Caco-2 (cell line): Measurements from ENCODE around the gene RFNG. TPM values are rescaled to one million over a fixed set of nuclear protein-coding genes. Genes with fewer than 3 reads are reported as not detected.
A peak's percentile ranks its signal among the peaks of the same experiment; 100 is the strongest.

Source experiments
- BruUV-seq: library from RNA; stranded (reverse); fragments of 400-500 nt; replicated peaks from 2 replicates; lab custom pipeline; 2021; lab: Mats Ljungman, UMichigan
- CTCF ChIA-PET: fragments of 300-600 bp; sonication (Branson Sonifier 250); formaldehyde crosslinking; loops from one replicate; lab custom pipeline; 2022; ENCODE audit warnings: antibody characterized with exemption; lab: Charles Lee
- POLR2A ChIA-PET: fragments of 300-600 bp; sonication (Branson Sonifier 250); formaldehyde crosslinking; loops from one replicate; lab custom pipeline; 2022; ENCODE audit warnings: antibody characterized with exemption; lab: Charles Lee
- DNase-seq, 2 experiments: peaks; one replicate each; pipeline versions ENCODE4 v3.0.0 to v3.0.0-alpha.2; 2020 to 2022
- H3K27me3 ChIP-seq: replicated peaks from 2 replicates; pipeline ENCODE4 v1.6.0; 2011; ENCODE audit warnings: low read length; ENCODE audit not compliant: control insufficient read depth, insufficient read depth
- H3K36me3 ChIP-seq: 2 replicates; pipeline ENCODE4 v1.5.1; 2011; ENCODE audit warnings: low read length; ENCODE audit not compliant: control insufficient read depth, insufficient read depth
- H3K4me1 ChIP-seq: fragments of 250-450 bp; sonication (Bioruptor Pico); 2 replicates; pipeline ENCODE4 v1.5.1; 2020; ENCODE audit warnings: mild to moderate bottlenecking
- H3K4me3 ChIP-seq: 2 replicates; pipeline ENCODE4 v1.5.1; 2011; ENCODE audit warnings: low read depth, mild to moderate bottlenecking, control low read depth, low read length
- H3K9me3 ChIP-seq: fragments of 250-450 bp; sonication (Bioruptor Pico); 2 replicates; pipeline ENCODE4 v1.5.1; 2020; ENCODE audit warnings: mild to moderate bottlenecking, moderate library complexity
- H3K27ac Mint-ChIP-seq: one replicate; pipeline ENCODE4 v1.8.0; 2022; ENCODE audit warnings: mixed read lengths; ENCODE audit not compliant: unreplicated experiment
- H3K27me3 Mint-ChIP-seq: one replicate; pipeline ENCODE4 v1.8.0; 2022; ENCODE audit warnings: mixed read lengths; ENCODE audit not compliant: insufficient read depth, unreplicated experiment
- H3K36me3 Mint-ChIP-seq: one replicate; pipeline ENCODE4 v1.8.0; 2022; ENCODE audit warnings: mild to moderate bottlenecking, mixed read lengths; ENCODE audit not compliant: insufficient read depth, unreplicated experiment
- H3K4me1 Mint-ChIP-seq: one replicate; pipeline ENCODE4 v1.8.0; 2022; ENCODE audit warnings: low read depth, mixed read lengths; ENCODE audit not compliant: unreplicated experiment
- H3K4me3 Mint-ChIP-seq: one replicate; pipeline ENCODE4 v1.8.0; 2022; ENCODE audit warnings: mild to moderate bottlenecking, moderate library complexity, mixed read lengths; ENCODE audit not compliant: unreplicated experiment
- H3K9me3 Mint-ChIP-seq: one replicate; pipeline ENCODE4 v1.8.0; 2022; ENCODE audit warnings: mixed read lengths; ENCODE audit not compliant: unreplicated experiment
- intact Hi-C: fragments of 100-400 bp; cut with micrococcal nuclease; formaldehyde crosslinking; loops from one replicate; pipeline ENCODE4 v1.10.0; 2022; ENCODE audit not compliant: unreplicated experiment
- total RNA-seq: library from RNA; stranded (reverse); gene quantifications from 2 replicates; pipeline ENCODE4 v1.2.3, GENCODE V29; 2022
- TF ChIP-seq, protein P1 (sequence below), 2 experiments: fragments of 200-600 bp in 1 of 2; IDR thresholded peaks; 1 replicate in 1 of 2; 2 replicates in 1 of 2; pipeline versions ENCODE4 v1.5.1 to v1.8.0; 2011 to 2022; ENCODE audit warnings: antibody characterized with exemption in 1 of 2, control low read depth in 1 of 2, inconsistent platforms in 1 of 2, low read depth in 1 of 2, low read length in 1 of 2, mild to moderate bottlenecking in 1 of 2, moderate library complexity in 1 of 2; ENCODE audit not compliant: insufficient read depth in 1 of 2, severe bottlenecking in 1 of 2, unreplicated experiment in 1 of 2

The RFNG gene
- total RNA-seq, 1 experiment from 2014 or later, result 35.5 TPM

GRCh38 chr17:82021107-82021899 lies 30.3 kb downstream of the RFNG start:
- peak overlapping the region; percentile 85 for H3K4me3 ChIP-seq
- intact Hi-C loops, result loop anchor here (1.0 to 5.0 kb wide), 3 partner anchors 60 to 149 kb away; partner anchors contain the start of genes ARHGDIA, MAFG and NOTUM
- no TSS peak for BruUV-seq
- H3K9me3 Mint-ChIP-seq, result no peaks in the 10 kb centered on the region
- H3K27me3 Mint-ChIP-seq, result no peaks in the 10 kb centered on the region
- peaks cover 15% of the 10 kb centered on the region for H3K4me1 ChIP-seq
- peak overlapping the region; percentile 83 for H3K4me3 Mint-ChIP-seq
- POLR2A ChIA-PET, result interaction anchor here (2.1 to 2.9 kb wide), 3 partner anchors 10 to 62 kb away, joined by 7 to 51 read pairs (median 12); partner anchors contain the start of genes DCXR and RAC3
- no peaks in the 10 kb centered on the region for H3K9me3 ChIP-seq
- peak; percentile 77 to 79 for DNase-seq
- peak overlapping the region; percentile 82 for H3K27ac Mint-ChIP-seq
- no peaks in the 10 kb centered on the region; the same call in none of the 2 replicates for H3K36me3 ChIP-seq
- TF ChIP-seq, protein P1, sequence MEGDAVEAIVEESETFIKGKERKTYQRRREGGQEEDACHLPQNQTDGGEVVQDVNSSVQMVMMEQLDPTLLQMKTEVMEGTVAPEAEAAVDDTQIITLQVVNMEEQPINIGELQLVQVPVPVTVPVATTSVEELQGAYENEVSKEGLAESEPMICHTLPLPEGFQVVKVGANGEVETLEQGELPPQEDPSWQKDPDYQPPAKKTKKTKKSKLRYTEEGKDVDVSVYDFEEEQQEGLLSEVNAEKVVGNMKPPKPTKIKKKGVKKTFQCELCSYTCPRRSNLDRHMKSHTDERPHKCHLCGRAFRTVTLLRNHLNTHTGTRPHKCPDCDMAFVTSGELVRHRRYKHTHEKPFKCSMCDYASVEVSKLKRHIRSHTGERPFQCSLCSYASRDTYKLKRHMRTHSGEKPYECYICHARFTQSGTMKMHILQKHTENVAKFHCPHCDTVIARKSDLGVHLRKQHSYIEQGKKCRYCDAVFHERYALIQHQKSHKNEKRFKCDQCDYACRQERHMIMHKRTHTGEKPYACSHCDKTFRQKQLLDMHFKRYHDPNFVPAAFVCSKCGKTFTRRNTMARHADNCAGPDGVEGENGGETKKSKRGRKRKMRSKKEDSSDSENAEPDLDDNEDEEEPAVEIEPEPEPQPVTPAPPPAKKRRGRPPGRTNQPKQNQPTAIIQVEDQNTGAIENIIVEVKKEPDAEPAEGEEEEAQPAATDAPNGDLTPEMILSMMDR (IDR thresholded peaks at IDR 0.05; ENCODE audit: insufficient read depth in 1 of 2, low read depth in 1 of 2, low read length in 1 of 2, severe bottlenecking in 1 of 2, unreplicated experiment in 1 of 2), result peak; percentile 67 to 80
- H3K4me1 Mint-ChIP-seq, result peaks cover 6% of the 10 kb centered on the region
- no peaks in the 10 kb centered on the region for H3K27me3 ChIP-seq
- CTCF ChIA-PET, result interaction anchor here (0.6 to 5.0 kb wide), 9 partner anchors 9 to 533 kb away, joined by 3 to 92 read pairs (median 11); partner anchors contain the start of genes DCXR, NOTUM and RAC3
- peaks cover 65% of the 10 kb centered on the region for H3K36me3 Mint-ChIP-seq

- H3K9me3 ChIP-seq, result no peaks in the 10 kb centered on the region
- ChIA-PET POLR2A (interaction anchor here (2.9 kb wide), 1 partner anchor 11 kb away, joined by 12 read pairs; the partner anchor contains the start of gene RAC3), CTCF (interaction anchor here (0.6 to 5.0 kb wide), 11 partner anchors 10 to 290 kb away, joined by 3 to 92 read pairs (median 5); partner anchors contain the start of genes DCXR, NOTUM and RAC3)
Measured at GRCh38 chr17:82020572-82021106, 31.0 kb downstream of the RFNG start.

More at GRCh38 chr17:82020572-82021106, 31.0 kb downstream of the RFNG start:
- peak overlapping the region; percentile 83 for H3K4me3 Mint-ChIP-seq
- intact Hi-C loops, result loop anchor here (1.0 to 5.0 kb wide), 3 partner anchors 59 to 148 kb away; partner anchors contain the start of genes ARHGDIA, MAFG and NOTUM
- Histone ChIP-seq H3K36me3 (no peaks in the 10 kb centered on the region; the same call in none of the 2 replicates), H3K27me3 (no peaks in the 10 kb centered on the region), H3K4me1 (peaks cover 15% of the 10 kb centered on the region), H3K4me3 (no peak overlapping the region)
- BruUV-seq, result no TSS peak
- H3K9me3 Mint-ChIP-seq, result no peaks in the 10 kb centered on the region
- H3K27me3 Mint-ChIP-seq, result no peaks in the 10 kb centered on the region
- H3K36me3 Mint-ChIP-seq, result peaks cover 65% of the 10 kb centered on the region
- peak overlapping the region; percentile 82 for H3K27ac Mint-ChIP-seq
- no peak for DNase-seq
- TF ChIP-seq, protein P1 (IDR thresholded peaks at IDR 0.05; ENCODE audit: insufficient read depth in 1 of 2, low read depth in 1 of 2, low read length in 1 of 2, severe bottlenecking in 1 of 2, unreplicated experiment in 1 of 2), result no peak
- H3K4me1 Mint-ChIP-seq, result peaks cover 6% of the 10 kb centered on the region
